BLaER1 treated with 17β-estradiol and CSF1 and Interleukin-3, amounts not matched to agents 10 nM and 100 nM (cell line): ENCODE measurements around the gene RGS6.

ENCODE experiments used
- H3K27ac ChIP-seq, 11 experiments: shearing (Covaris generic); formaldehyde crosslinking; 2 replicates each; pipeline ENCODE4 v1.8.1; 2022
- H3K27me3 ChIP-seq, 11 experiments: shearing (Covaris generic); formaldehyde crosslinking; 2 replicates each; pipeline ENCODE4 v1.8.1; 2022
- H3K36me3 ChIP-seq, 11 experiments: shearing (Covaris generic); formaldehyde crosslinking; 2 replicates each; pipeline ENCODE4 v1.8.1; 2022
- H3K4me1 ChIP-seq, 10 experiments: shearing (Covaris generic); formaldehyde crosslinking; 2 replicates each; pipeline ENCODE4 v1.8.1; 2022
- H3K4me2 ChIP-seq, 11 experiments: shearing (Covaris generic); formaldehyde crosslinking; 2 replicates each; pipeline ENCODE4 v1.8.1; 2022
- H3K4me3 ChIP-seq, 10 experiments: shearing (Covaris generic); formaldehyde crosslinking; 2 replicates each; pipeline ENCODE4 v1.8.1; 2022
- H3K9ac ChIP-seq, 11 experiments: shearing (Covaris generic); formaldehyde crosslinking; 2 replicates each; pipeline ENCODE4 v1.8.1; 2022
- H3K9me3 ChIP-seq, 11 experiments: shearing (Covaris generic); formaldehyde crosslinking; replicated peaks in 1 of 11; 2 replicates each; pipeline ENCODE4 v1.8.1; 2022
- H4K20me1 ChIP-seq, 11 experiments: shearing (Covaris generic); formaldehyde crosslinking; 2 replicates each; pipeline ENCODE4 v1.8.1; 2022
- Cebpa-rat ChIP-seq, 11 experiments: shearing (Covaris generic); IDR thresholded peaks; 2 replicates each; pipeline ENCODE4 v1.8.1; 2022

The RGS6 gene

GRCh38 chr14:72053651-72054050 lies 121.4 kb downstream of the RGS6 start:
- Histone ChIP-seq H3K4me2 (no peak overlapping the region), H3K27ac (no peak overlapping the region), H3K36me3 (no peaks in the 10 kb centered on the region), H4K20me1 (no peaks in the 10 kb centered on the region), H3K4me3 (no peak overlapping the region), H3K27me3 (no peaks in the 10 kb centered on the region), H3K9me3 (no peaks in the 10 kb centered on the region), H3K4me1 (peaks cover 9 to 24% (median 14%) of the 10 kb centered on the region in 10 experiments; a peak in 19 of 20 replicates), H3K9ac (no peak overlapping the region)
- no peak for TF ChIP-seq Cebpa-rat (IDR thresholded peaks at IDR 0.05)

GRCh38 chr14:72054911-72055310 lies 122.7 kb downstream of the RGS6 start:
- H3K36me3 ChIP-seq: no peaks in the 10 kb centered on the region

GRCh38 chr14:72057701-72058285 lies 125.6 kb downstream of the RGS6 start:
- Histone ChIP-seq H3K27me3 (no peaks in the 10 kb centered on the region), H3K4me3 (no peak overlapping the region), H4K20me1 (no peaks in the 10 kb centered on the region), H3K9me3 (no peaks in the 10 kb centered on the region), H3K27ac (no peak overlapping the region), H3K4me2 (no peak overlapping the region), H3K36me3 (no peaks in the 10 kb centered on the region), H3K4me1 (peaks cover 5 to 14% (median 11%) of the 10 kb centered on the region in 10 experiments; a peak in 18 of 20 replicates), H3K9ac (no peak overlapping the region)
- TF ChIP-seq Cebpa-rat (IDR thresholded peaks at IDR 0.05): no peak

More at GRCh38 chr14:72054911-72055310, 122.7 kb downstream of the RGS6 start:
- Histone ChIP-seq H4K20me1 (no peaks in the 10 kb centered on the region), H3K9ac (no peak overlapping the region), H3K4me2 (peak overlapping the region; percentile 6 to 56 (median 23); a peak in 16 of 22 replicates), H3K9me3 (no peaks in the 10 kb centered on the region), H3K27ac (no peak overlapping the region), H3K4me1 (peaks cover 7 to 14% (median 11%) of the 10 kb centered on the region in 10 experiments; a peak in 19 of 20 replicates), H3K27me3 (no peaks in the 10 kb centered on the region), H3K4me3 (no peak overlapping the region)
- no peak for TF ChIP-seq Cebpa-rat (IDR thresholded peaks at IDR 0.05)

- Histone ChIP-seq H3K27ac (no peak overlapping the region), H3K4me1 (peaks cover 0 to 1% (median under 1%) of the 10 kb centered on the region in 10 experiments; a peak in 10 of 20 replicates), H3K4me3 (no peak overlapping the region), H4K20me1 (no peaks in the 10 kb centered on the region), H3K9ac (no peak overlapping the region), H3K4me2 (no peak overlapping the region), H3K36me3 (no peaks in the 10 kb centered on the region), H3K27me3 (no peaks in the 10 kb centered on the region), H3K9me3 (no peaks in the 10 kb centered on the region)
- no peak for TF ChIP-seq Cebpa-rat (IDR thresholded peaks at IDR 0.05)
These were observed 128.2 kb downstream of the RGS6 start for GRCh38 chr14:72060460-72060859.

GRCh38 chr14:72060917-72061316 lies 128.7 kb downstream of the RGS6 start:
- Histone ChIP-seq H3K27me3 (no peaks in the 10 kb centered on the region), H3K4me2 (no peak overlapping the region), H3K9me3 (no peaks in the 10 kb centered on the region), H3K9ac (no peak overlapping the region), H3K27ac (no peak overlapping the region), H3K4me3 (no peak overlapping the region), H4K20me1 (no peaks in the 10 kb centered on the region), H3K4me1 (peaks cover 0 to under 1% (median 0%) of the 10 kb centered on the region in 10 experiments; a peak in 3 of 20 replicates), H3K36me3 (no peaks in the 10 kb centered on the region)
- TF ChIP-seq Cebpa-rat (IDR thresholded peaks at IDR 0.05): no peak

GRCh38 chr14:72061718-72062117 lies 129.5 kb downstream of the RGS6 start:
- Histone ChIP-seq H3K27ac (no peak overlapping the region), H3K9ac (no peak overlapping the region), H3K36me3 (no peaks in the 10 kb centered on the region)

GRCh38 chr14:72063761-72064282 lies 131.6 kb downstream of the RGS6 start:
- no peak overlapping the region for H3K4me2 ChIP-seq
- no peak for TF ChIP-seq Cebpa-rat (IDR thresholded peaks at IDR 0.05)

More at GRCh38 chr14:72061718-72062117, 129.5 kb downstream of the RGS6 start:
- Histone ChIP-seq H3K4me2 (no peak overlapping the region), H3K27me3 (no peaks in the 10 kb centered on the region), H3K4me1 (peaks cover 0 to 3% (median 0%) of the 10 kb centered on the region in 10 experiments; a peak in 3 of 20 replicates), H4K20me1 (no peaks in the 10 kb centered on the region), H3K4me3 (no peak overlapping the region), H3K9me3 (no peaks in the 10 kb centered on the region)
- no peak for TF ChIP-seq Cebpa-rat (IDR thresholded peaks at IDR 0.05)

GRCh38 chr14:72064501-72064900 lies 132.3 kb downstream of the RGS6 start:
- no peaks in the 10 kb centered on the region for H4K20me1 ChIP-seq
- H3K4me3 ChIP-seq: no peak overlapping the region
- H3K9ac ChIP-seq: no peak overlapping the region
- no peak overlapping the region for H3K27ac ChIP-seq
- no peak for TF ChIP-seq Cebpa-rat (IDR thresholded peaks at IDR 0.05)
- peaks cover 0 to 3% (median 0%) of the 10 kb centered on the region in 10 experiments; a peak in 1 of 20 replicates for H3K4me1 ChIP-seq
- no peaks in the 10 kb centered on the region for H3K27me3 ChIP-seq
- H3K36me3 ChIP-seq: no peaks in the 10 kb centered on the region
- H3K9me3 ChIP-seq: no peaks in the 10 kb centered on the region
- no peak overlapping the region for H3K4me2 ChIP-seq

More at GRCh38 chr14:72063761-72064282, 131.6 kb downstream of the RGS6 start:
- Histone ChIP-seq H3K9me3 (no peaks in the 10 kb centered on the region), H3K27me3 (no peaks in the 10 kb centered on the region), H3K4me1 (peaks cover 0 to 3% (median 0%) of the 10 kb centered on the region in 10 experiments; a peak in 3 of 20 replicates), H3K9ac (no peak overlapping the region), H3K27ac (no peak overlapping the region), H4K20me1 (no peaks in the 10 kb centered on the region), H3K4me3 (no peak overlapping the region), H3K36me3 (no peaks in the 10 kb centered on the region)

GRCh38 chr14:72070458-72070857 lies 138.2 kb downstream of the RGS6 start:
- TF ChIP-seq Cebpa-rat (IDR thresholded peaks at IDR 0.05): no peak
- no peak overlapping the region for H3K27ac ChIP-seq
- H3K27me3 ChIP-seq: no peaks in the 10 kb centered on the region
- H3K36me3 ChIP-seq: no peaks in the 10 kb centered on the region
- no peaks in the 10 kb centered on the region; a peak in 1 of 22 replicates for H4K20me1 ChIP-seq
- H3K4me2 ChIP-seq: no peak overlapping the region
- no peaks in the 10 kb centered on the region for H3K9me3 ChIP-seq
- H3K4me1 ChIP-seq: peaks cover 0 to 5% (median 0%) of the 10 kb centered on the region in 10 experiments; a peak in 1 of 20 replicates
- H3K9ac ChIP-seq: no peak overlapping the region
- no peak overlapping the region for H3K4me3 ChIP-seq
